ENCODE results near the gene CPSF4L. TPM values are rescaled to one million over a fixed set of nuclear protein-coding genes. Genes with fewer than 3 reads are reported as not detected.

Gene CPSF4L
- total RNA-seq, 1 experiment from 2014 or later = not detected

DNA sequence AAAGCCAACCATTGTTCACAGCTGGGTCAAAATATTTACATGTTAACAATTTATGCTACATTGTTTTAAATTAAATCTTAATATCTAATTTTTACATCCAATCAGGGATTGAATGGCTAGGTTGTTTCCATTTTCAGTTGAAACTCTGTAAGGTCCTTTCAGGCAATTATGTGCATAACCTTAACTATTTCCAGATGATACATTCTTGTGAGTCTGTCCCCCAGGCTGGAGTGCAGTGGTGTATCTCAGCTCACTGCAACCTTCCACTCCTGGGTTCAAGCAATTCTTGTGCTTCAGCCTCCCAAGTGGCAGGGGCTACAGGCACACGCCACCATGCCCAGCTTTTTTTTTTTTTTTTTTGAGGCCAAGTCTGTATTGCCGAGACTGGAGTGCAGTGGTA, 39.7 kb upstream of the CPSF4L start:
- BruUV-seq (replicated peaks) = no TSS peak

DNA sequence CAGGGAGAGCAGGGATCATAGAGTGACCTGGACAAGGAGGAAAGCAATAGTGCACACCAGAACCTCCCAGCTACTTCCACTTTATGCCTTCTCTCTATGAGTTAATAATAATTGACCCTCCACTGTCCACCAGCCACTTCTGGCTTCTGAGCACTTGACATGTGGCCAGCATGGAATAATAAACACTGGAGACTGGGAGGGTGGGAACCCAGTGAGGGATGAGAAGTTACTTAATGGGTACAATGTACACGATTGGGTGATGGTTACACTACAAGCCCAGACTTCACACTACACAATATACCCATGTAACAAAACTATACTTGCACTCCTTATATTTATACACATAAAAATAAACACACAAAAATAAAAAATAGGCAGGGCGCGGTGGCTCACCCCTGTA, 38.7 kb upstream of the CPSF4L start:
- Histone ChIP-seq H3K27ac (ENCODE audit: low read length) (peak overlapping the region; percentile 76), H3K4me1 (ENCODE audit: control insufficient read depth, insufficient read depth, low read length) (peaks cover 68% of the 10 kb centered on the region), H3K36me3 (ENCODE audit: control insufficient read depth, insufficient read depth, low read length) (no peaks in the 10 kb centered on the region), H3K27me3 (ENCODE audit: control insufficient read depth, insufficient read depth, low read length) (no peaks in the 10 kb centered on the region), H3K9me3 (ENCODE audit: control insufficient read depth, insufficient read depth, low read depth, low read length) (no peaks in the 10 kb centered on the region), H3K4me3 (ENCODE audit: low read depth in 2 of 2, low read length in 2 of 2) (no peak overlapping the region)
- TF ChIP-seq SIN3A (IDR thresholded peaks at IDR 0.05; ENCODE audit: borderline replicate concordance, insufficient read depth, low read depth, low read length) (no peak), POLR2AphosphoS5 (IDR thresholded peaks at IDR 0.05; ENCODE audit: low read depth, low read length) (no peak), TCF7L2 (IDR thresholded peaks at IDR 0.05; ENCODE audit: low read depth, low read length) (no peak)
- TF ChIP-seq, protein P1, sequence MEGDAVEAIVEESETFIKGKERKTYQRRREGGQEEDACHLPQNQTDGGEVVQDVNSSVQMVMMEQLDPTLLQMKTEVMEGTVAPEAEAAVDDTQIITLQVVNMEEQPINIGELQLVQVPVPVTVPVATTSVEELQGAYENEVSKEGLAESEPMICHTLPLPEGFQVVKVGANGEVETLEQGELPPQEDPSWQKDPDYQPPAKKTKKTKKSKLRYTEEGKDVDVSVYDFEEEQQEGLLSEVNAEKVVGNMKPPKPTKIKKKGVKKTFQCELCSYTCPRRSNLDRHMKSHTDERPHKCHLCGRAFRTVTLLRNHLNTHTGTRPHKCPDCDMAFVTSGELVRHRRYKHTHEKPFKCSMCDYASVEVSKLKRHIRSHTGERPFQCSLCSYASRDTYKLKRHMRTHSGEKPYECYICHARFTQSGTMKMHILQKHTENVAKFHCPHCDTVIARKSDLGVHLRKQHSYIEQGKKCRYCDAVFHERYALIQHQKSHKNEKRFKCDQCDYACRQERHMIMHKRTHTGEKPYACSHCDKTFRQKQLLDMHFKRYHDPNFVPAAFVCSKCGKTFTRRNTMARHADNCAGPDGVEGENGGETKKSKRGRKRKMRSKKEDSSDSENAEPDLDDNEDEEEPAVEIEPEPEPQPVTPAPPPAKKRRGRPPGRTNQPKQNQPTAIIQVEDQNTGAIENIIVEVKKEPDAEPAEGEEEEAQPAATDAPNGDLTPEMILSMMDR (IDR thresholded peaks at IDR 0.05) = no peak
- TF ChIP-seq, protein P2, sequence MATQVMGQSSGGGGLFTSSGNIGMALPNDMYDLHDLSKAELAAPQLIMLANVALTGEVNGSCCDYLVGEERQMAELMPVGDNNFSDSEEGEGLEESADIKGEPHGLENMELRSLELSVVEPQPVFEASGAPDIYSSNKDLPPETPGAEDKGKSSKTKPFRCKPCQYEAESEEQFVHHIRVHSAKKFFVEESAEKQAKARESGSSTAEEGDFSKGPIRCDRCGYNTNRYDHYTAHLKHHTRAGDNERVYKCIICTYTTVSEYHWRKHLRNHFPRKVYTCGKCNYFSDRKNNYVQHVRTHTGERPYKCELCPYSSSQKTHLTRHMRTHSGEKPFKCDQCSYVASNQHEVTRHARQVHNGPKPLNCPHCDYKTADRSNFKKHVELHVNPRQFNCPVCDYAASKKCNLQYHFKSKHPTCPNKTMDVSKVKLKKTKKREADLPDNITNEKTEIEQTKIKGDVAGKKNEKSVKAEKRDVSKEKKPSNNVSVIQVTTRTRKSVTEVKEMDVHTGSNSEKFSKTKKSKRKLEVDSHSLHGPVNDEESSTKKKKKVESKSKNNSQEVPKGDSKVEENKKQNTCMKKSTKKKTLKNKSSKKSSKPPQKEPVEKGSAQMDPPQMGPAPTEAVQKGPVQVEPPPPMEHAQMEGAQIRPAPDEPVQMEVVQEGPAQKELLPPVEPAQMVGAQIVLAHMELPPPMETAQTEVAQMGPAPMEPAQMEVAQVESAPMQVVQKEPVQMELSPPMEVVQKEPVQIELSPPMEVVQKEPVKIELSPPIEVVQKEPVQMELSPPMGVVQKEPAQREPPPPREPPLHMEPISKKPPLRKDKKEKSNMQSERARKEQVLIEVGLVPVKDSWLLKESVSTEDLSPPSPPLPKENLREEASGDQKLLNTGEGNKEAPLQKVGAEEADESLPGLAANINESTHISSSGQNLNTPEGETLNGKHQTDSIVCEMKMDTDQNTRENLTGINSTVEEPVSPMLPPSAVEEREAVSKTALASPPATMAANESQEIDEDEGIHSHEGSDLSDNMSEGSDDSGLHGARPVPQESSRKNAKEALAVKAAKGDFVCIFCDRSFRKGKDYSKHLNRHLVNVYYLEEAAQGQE (IDR thresholded peaks at IDR 0.05; ENCODE audit: insufficient read depth in 1 of 2, low read depth in 2 of 2, low read length in 1 of 2) = no peak
- DNase-seq (ENCODE audit: low read depth, low spot score) (no peak), ATAC-seq (no peak)
- in situ Hi-C loops (cut with HindIII; ENCODE audit: low pct_unique_long_range_greater_than_20kb, low sequenced_read_pairs) (no loop called here), intact Hi-C loops (cut with micrococcal nuclease; ENCODE audit: unreplicated experiment) (no loop called here)
- CTCF ChIA-PET = no interaction called here
- POLR2A ChIA-PET = no interaction called here
- BruUV-seq (replicated peaks) = TSS peak; percentile 5

More for the DNA sequence above, 39.7 kb upstream of the CPSF4L start:
- H3K36me3 ChIP-seq (ENCODE audit: control insufficient read depth, insufficient read depth, low read length) = no peaks in the 10 kb centered on the region
- TF ChIP-seq POLR2AphosphoS5 (IDR thresholded peaks at IDR 0.05; ENCODE audit: low read depth, low read length) = no peak
- TF ChIP-seq SIN3A (IDR thresholded peaks at IDR 0.05; ENCODE audit: borderline replicate concordance, insufficient read depth, low read depth, low read length) = no peak
- TF ChIP-seq, protein P1 (IDR thresholded peaks at IDR 0.05) = no peak
- no peak for TF ChIP-seq TCF7L2 (IDR thresholded peaks at IDR 0.05; ENCODE audit: low read depth, low read length)
- TF ChIP-seq, protein P2 (IDR thresholded peaks at IDR 0.05; ENCODE audit: insufficient read depth in 1 of 2, low read depth in 2 of 2, low read length in 1 of 2) = no peak
- no peak overlapping the region for H3K27ac ChIP-seq (ENCODE audit: low read length)
- H3K4me1 ChIP-seq (ENCODE audit: control insufficient read depth, insufficient read depth, low read length) = peaks cover 76% of the 10 kb centered on the region
- H3K9me3 ChIP-seq (ENCODE audit: control insufficient read depth, insufficient read depth, low read depth, low read length) = no peaks in the 10 kb centered on the region
- no peak overlapping the region for H3K4me3 ChIP-seq (ENCODE audit: low read depth in 2 of 2, low read length in 2 of 2)
- intact Hi-C loops (cut with micrococcal nuclease; ENCODE audit: unreplicated experiment) = no loop called here
- CTCF ChIA-PET = interaction anchor here (1.4 kb wide), 1 partner anchor 69 kb away, joined by 3 read pairs; no protein-coding TSS in a partner anchor
- no peaks in the 10 kb centered on the region for H3K27me3 ChIP-seq (ENCODE audit: control insufficient read depth, insufficient read depth, low read length)
- POLR2A ChIA-PET = interaction anchor here (0.7 kb wide), 1 partner anchor 44 kb away, joined by 7 read pairs; no protein-coding TSS in a partner anchor
- in situ Hi-C loops (cut with HindIII; ENCODE audit: low pct_unique_long_range_greater_than_20kb, low sequenced_read_pairs) = no loop called here
- no peak for ATAC-seq
- no peak for DNase-seq (ENCODE audit: low read depth, low spot score)

Data from Panc1 (cell line).